NCI-H128 (cell line): ENCODE data around the gene PLIN4.

Experiments
- DNase-seq: peaks from one replicate; lab custom pipeline; 2025; ENCODE audit not compliant: unreplicated experiment; lab: John Stamatoyannopoulos, UW

PLIN4 gene

GRCh38 chr19:4493104-4493928, 25.0 kb downstream of the PLIN4 start:
- DNase-seq = no peak

- no peak for DNase-seq
Measured at GRCh38 chr19:4492337-4493103, 25.8 kb downstream of the PLIN4 start.

GRCh38 chr19:4491446-4491845, 26.8 kb downstream of the PLIN4 start:
- no peak for DNase-seq

- no peak for DNase-seq
Measured at GRCh38 chr19:4488496-4488895, 29.8 kb downstream of the PLIN4 start.

- DNase-seq = no peak
Measured at GRCh38 chr19:4487572-4487971, 30.7 kb downstream of the PLIN4 start.

DNA sequence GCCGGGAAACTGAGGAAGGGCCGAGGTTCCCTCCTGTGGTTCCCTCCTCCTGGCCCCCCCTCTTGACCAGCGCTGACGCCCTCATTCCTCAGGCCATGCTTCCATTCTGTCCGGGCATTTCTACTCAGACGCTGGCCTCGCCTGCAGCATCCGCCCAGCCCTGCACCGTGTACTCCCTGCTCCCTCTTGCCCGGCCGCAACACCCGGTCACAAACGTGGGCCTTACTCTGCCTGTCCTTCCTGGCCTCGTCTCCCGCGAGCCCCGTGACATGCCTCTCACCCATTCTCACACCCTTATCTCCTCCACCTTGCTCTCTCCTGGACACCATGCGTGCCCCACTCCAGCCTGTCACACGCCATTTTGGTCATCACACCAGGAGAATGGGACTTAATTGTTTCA, 34.9 kb downstream of the PLIN4 start:
- DNase-seq = no peak

DNA sequence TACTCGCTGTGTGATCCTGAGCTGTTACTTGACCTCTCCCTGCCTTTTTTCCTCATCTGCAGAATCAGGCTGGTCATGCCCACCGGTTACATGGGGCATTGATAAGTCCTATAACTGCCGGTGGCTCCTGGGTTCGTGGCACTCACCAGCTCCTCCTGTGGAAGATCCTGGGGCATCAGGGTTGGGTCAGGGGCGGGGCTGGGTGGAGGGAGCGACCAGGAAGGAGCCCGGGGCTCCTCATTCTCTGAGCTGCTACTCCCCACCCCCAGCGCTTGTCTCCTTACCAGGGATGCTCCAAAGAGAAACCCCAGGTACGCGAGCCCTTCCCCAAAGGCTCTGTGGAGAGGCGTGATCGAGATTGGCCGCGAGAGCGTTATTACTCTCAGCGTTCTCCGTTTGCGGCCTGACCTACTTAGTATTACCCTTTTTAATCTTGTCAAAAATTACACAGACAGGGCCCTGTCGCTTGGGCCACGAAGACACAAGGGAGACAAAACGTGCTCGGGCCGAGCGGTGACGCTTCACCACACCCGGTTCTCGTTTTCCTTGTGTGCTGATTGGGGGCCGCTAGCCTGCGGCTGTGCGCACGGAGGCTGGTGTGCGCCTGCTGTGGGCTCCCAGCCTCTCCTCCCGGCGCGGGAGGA, 35.4 kb downstream of the PLIN4 start:
- DNase-seq = no peak

GRCh38 chr19:4477034-4477801, 41.1 kb downstream of the PLIN4 start:
- DNase-seq = no peak

DNA sequence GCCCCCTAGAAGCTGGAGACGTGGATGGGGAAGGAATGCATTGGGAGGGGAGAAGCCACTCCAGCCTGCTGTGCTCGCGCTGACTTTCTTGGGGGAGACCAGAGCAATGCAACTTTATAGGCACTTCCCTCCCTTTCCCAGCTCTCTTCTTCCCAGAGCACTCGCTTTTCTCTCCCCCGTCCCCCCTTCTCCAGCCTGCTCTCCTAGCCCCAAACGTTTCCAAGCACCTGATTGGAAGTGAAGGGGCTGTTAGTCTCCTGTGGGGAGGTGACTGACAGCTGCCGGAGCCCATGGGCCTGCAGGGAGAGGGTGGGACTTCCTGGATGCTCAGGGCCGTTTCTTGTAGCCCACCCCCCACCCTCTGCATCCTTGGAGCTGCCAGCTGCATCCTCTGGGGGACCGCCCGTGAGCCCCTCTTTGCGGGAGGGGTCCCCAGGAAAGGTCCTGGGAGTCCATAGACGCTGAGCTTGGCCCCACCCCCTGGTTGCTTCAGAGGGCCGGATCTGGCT, 43.7 kb downstream of the PLIN4 start:
- DNase-seq = peak; percentile 60

GRCh38 chr19:4473763-4474513, 44.3 kb downstream of the PLIN4 start:
- DNase-seq = no peak

GRCh38 chr19:4473011-4473762, 45.1 kb downstream of the PLIN4 start:
- no peak for DNase-seq

DNA sequence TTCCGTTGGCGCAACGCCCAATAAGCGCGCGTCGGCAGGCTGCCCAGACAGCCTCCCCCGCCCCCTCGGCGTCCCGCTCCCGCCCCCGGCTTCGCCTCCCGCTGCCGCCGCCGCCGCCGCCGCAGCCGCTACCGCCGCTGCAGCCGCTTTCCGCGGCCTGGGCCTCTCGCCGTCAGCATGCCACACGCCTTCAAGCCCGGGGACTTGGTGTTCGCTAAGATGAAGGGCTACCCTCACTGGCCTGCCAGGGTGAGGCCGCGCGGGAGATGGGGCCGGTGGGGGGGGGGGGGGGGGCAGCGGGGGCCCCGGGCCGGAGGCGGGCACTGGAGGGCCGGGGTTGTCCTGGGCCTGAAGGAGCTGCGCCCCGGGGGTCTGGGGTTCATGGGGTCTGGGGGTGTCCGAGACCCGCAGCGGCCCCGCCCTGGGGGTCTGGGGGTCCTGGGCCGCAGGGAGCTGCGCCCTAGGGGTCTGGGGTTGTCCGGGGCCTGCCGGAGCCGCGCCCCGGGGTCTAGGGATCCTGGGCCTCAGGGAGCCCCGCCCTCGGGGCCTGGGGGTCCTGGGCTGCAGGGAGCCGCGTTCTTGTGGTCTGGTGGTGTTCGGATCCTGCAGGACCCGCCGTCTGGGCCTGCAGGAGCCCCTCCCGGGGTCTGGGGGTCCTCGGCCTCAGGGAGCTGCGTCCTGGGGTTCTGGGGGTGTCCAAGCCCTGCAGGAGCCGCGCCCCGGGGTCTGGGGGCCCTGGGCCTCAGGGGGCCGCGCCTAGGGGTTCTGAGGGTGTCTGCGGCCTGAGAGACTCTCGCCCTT, 45.9 kb downstream of the PLIN4 start, which contains the start of gene HDGFL2:
TSS of gene HDGFL2 (plus strand) at position 124 of the 801 bp plus-strand sequence. CDS start at position 178, 54 bp downstream.
- DNase-seq = no peak

DNA sequence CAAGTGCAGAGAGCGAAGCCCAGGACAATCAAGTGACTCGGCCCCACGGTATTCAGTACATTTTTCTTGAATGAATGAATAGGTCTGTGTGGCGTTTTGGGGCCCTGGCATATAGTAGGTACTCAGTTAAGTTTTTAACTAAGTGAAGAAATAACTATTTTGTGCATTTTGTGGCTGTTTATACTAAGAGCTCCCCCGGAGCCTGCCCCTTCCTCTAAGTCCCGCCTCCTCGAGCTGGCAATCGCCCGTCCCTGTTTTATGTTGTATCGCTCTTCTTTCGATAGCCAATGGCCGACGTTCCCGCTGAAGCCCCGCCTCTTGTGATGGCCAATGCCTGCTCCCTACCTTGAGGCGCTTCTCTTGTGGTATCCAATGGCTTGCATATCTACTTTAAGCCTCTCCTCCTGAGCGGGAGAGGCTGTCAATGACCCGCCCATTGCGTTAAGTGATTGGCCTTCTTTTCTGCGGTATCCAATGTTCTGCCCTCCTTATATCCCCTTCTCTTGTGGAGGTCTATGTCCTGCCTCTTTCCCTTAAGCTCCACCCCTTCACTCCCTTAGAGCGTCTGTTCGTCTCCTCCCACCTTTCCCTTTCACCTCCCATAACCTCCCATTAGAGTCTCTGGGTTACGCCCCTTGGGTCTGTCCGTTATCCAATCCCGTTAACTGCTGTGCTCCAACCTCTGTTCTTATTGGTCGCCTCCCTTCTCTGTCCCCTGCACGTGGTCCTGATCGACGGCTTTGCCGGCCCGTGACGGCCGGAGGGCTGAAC, 46.7 kb downstream of the PLIN4 start:
- peak; percentile 100 for DNase-seq

GRCh38 chr19:4467835-4468234, 50.5 kb downstream of the PLIN4 start:
- DNase-seq = no peak

- no peak for DNase-seq
Measured at GRCh38 chr19:4464815-4465581, 53.3 kb downstream of the PLIN4 start.

- DNase-seq = peak; percentile 97
Measured at GRCh38 chr19:4457654-4458395, 60.5 kb downstream of the PLIN4 start, which contains the start of gene UBXN6. UBXN6 (minus strand) TSS chr19:4457794; CDS start chr19:4457697, 97 bp downstream.
